HL-60 (cell line): ENCODE results near the gene TTLL11.

ENCODE experiments used
- DNase-seq, 2 experiments: peaks; one replicate each; pipeline ENCODE4 v3.0.0-alpha.2; 2010 to 2020; ENCODE audit warnings: low read depth in 1 of 2, low spot score in 1 of 2
- H3K27ac ChIP-seq: fragments of 250-450 bp; sonication (Bioruptor Pico); replicated peaks from 2 replicates; pipeline ENCODE4 v1.5.1; 2020; ENCODE audit warnings: mild to moderate bottlenecking, moderate library complexity
- H3K27me3 ChIP-seq: fragments of 250-450 bp; sonication (Bioruptor Pico); 2 replicates; pipeline ENCODE4 v1.5.1; 2021; ENCODE audit warnings: mild to moderate bottlenecking, moderate library complexity; ENCODE audit not compliant: insufficient read depth, poor library complexity, severe bottlenecking
- H3K4me3 ChIP-seq: replicated peaks from 2 replicates; pipeline ENCODE4 v1.5.1; 2011; ENCODE audit warnings: mild to moderate bottlenecking, control low read depth, low read length; ENCODE audit not compliant: insufficient read depth
- CTCF ChIP-seq: IDR thresholded peaks from one replicate; pipeline ENCODE4 v1.5.1; 2011; ENCODE audit warnings: low read length, control low read depth, inconsistent platforms; ENCODE audit not compliant: insufficient read depth
- GABPA ChIP-seq: IDR thresholded peaks from 2 replicates; pipeline ENCODE4 v1.6.1; 2012; ENCODE audit warnings: low read depth
- POLR2AphosphoS5 ChIP-seq: IDR thresholded peaks from 2 replicates; pipeline ENCODE4 v1.6.1; 2012; ENCODE audit warnings: low read depth
- REST ChIP-seq: IDR thresholded peaks from 2 replicates; pipeline ENCODE4 v1.6.1; 2012; ENCODE audit warnings: low read depth; ENCODE audit not compliant: insufficient replicate concordance
- SPI1 ChIP-seq: IDR thresholded peaks from 2 replicates; pipeline ENCODE4 v1.6.1; 2012; ENCODE audit warnings: low read depth, mild to moderate bottlenecking, borderline replicate concordance

Gene TTLL11

GRCh38 chr9:121810489-121810888 is 282.6 kb downstream of the TTLL11 start:
- Histone ChIP-seq H3K4me3 (no peak overlapping the region), H3K27me3 (no peaks in the 10 kb centered on the region), H3K27ac (no peak overlapping the region)
- TF ChIP-seq CTCF (no peak), SPI1 (no peak), REST (no peak)
- DNase-seq = no peak

- Histone ChIP-seq H3K27me3 (no peaks in the 10 kb centered on the region), H3K4me3 (no peak overlapping the region), H3K27ac (no peak overlapping the region)
- TF ChIP-seq POLR2AphosphoS5 (no peak), REST (no peak), GABPA (no peak), CTCF (no peak), SPI1 (no peak)
- DNase-seq = no peak
Observed at GRCh38 chr9:121809356-121810050, 283.6 kb downstream of the TTLL11 start.

- no peak overlapping the region for H3K4me3 ChIP-seq
- H3K27ac ChIP-seq = no peak overlapping the region
- DNase-seq = no peak
- TF ChIP-seq CTCF (no peak), GABPA (no peak), POLR2AphosphoS5 (no peak), REST (no peak), SPI1 (no peak)
- H3K27me3 ChIP-seq = no peaks in the 10 kb centered on the region
Observed at GRCh38 chr9:121808781-121809180, 284.3 kb downstream of the TTLL11 start.
